Head of caudate nucleus (tissue), 42 donors: ENCODE data around the gene NDN.
"Not testable (repeated sequence)": the region's sequence is repeated elsewhere in the genome, so short reads cannot be mapped to it uniquely, and the experiment has no call there.

Experiments
- DNase-seq, 42 donors: peaks; one replicate each; pipeline versions ENCODE4 v3.0.0 to v3.0.0-alpha.2; 2020 to 2021; ENCODE audit warnings: mixed read lengths in 7 of 42
- intact Hi-C: fragments of 100-400 bp; cut with DNase I; formaldehyde crosslinking; loops from one replicate; pipeline ENCODE4 v1.15.0; 2022

NDN gene, protein sequence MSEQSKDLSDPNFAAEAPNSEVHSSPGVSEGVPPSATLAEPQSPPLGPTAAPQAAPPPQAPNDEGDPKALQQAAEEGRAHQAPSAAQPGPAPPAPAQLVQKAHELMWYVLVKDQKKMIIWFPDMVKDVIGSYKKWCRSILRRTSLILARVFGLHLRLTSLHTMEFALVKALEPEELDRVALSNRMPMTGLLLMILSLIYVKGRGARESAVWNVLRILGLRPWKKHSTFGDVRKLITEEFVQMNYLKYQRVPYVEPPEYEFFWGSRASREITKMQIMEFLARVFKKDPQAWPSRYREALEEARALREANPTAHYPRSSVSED

DNA sequence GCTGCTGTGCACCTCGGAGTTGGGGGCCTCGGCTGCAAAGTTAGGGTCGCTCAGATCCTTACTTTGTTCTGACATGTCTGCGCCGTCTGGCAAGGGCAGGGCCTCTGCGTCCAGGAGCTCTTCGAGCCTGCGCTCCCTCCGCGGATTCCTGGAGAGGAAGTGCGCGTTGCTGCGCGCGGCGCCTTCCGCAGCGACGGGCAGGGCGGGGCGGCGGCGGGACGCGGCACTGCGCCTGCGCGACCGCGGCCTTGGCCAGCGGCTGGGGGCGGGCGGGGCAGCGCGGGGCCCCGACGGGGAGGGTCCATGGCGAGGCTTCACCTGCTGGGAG lies at the start of gene NDN:
Gene NDN, minus strand, starts transcription at position 163 of the 328 bp plus-strand sequence. Its CDS starts 88 bp downstream, at position 75.
- DNase-seq, result peak in 40 of 42 donors; percentile 24 to 80 (median 61)
- intact Hi-C loops, result no loop called here

DNA sequence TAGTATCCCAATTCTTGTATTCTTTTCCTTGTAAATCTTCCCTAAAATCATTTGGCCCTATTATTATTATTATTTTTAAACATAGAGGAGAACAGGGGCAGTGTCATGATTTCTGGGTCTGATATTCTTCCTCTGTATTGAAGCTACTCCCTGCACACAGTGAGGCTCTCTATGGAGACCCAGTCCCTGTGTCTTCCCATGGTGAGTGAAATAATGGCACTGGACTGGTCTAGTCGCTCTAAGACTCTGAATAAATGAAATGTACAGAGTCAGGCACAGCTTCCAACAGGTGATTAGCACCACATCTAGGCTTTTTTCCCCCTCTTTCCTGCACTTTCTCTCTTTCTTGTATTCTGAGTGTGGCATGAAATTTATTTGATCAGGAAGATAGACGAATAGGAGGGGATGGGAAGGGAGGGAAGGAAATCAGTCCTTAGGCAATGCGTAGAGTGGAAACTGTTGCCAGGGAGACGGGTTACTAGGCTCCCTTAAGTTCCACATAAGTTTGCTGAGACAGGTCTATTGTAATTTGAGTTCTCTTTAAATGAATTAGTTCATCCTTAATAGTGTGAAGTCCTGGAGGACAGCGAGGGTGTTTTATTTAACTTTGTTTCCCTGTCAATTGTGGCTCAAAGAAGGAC lies 49.0 kb upstream of the NDN start:
- intact Hi-C loops, result loop anchor here (10.0 kb wide), 1 partner anchor 119 kb away; no protein-coding TSS in a partner anchor
- DNase-seq, result peak in 15 of 42 donors; percentile 3 to 62 (median 15)

DNA sequence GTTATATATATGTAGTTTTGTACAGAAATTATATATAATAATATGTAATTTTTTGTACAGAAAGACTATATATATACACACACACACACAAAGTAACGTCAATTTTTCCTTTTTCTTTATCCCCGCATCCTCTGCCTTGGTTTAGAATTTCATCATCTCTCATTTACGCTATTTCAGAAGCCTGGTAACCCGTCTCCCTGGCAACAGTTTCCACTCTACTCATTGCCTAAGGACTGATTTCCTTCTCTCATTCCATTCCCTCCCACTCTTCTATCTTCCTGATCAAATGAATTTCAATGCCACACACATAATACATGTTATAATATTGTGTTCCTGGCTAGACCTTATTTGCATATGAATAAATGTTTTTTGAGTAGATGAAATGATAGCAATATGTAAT lies 47.8 kb upstream of the NDN start:
- intact Hi-C loops, result loop anchor here (10.0 kb wide), 1 partner anchor 120 kb away; no protein-coding TSS in a partner anchor
- peak in 20 of 42 donors; percentile 5 to 75 (median 25) for DNase-seq

DNA sequence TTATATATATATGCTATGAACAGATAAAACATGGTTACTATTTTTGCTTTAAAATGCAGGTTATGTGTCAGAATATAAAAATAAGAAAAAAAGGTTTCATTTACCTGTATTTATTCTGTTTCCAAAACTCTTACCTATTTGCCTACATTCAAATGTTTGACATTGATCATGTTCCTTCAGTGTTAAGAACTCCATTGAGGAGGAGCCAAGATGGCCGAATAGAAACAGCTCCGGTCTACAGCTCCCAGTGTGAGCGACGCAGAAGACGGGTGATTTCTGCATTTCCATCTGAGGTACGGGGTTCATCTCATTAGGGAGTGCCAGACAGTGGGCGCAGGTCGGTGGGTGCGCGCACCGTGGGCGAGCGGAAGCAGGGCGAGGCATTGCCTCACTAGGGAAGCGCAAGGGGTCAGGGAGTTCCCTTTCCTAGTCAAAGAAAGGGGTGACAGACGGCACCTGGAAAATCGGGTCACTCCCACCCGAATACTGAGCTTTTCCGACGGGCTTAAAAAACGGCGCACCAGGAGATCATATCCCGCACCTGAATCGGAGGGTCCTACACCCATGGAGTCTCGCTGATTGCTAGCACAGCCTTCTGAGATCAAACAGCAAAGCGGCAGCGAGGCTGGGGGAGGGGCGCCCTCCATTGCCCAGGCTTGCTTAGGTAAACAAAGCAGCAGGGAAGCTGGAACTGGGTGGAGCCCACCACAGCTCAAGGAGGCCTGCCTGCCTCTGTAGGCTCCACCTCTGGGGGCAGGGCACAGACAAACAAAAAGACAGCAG lies 27.0 kb upstream of the NDN start:
- DNase-seq, intact Hi-C loops: not testable (repeated sequence)

DNA sequence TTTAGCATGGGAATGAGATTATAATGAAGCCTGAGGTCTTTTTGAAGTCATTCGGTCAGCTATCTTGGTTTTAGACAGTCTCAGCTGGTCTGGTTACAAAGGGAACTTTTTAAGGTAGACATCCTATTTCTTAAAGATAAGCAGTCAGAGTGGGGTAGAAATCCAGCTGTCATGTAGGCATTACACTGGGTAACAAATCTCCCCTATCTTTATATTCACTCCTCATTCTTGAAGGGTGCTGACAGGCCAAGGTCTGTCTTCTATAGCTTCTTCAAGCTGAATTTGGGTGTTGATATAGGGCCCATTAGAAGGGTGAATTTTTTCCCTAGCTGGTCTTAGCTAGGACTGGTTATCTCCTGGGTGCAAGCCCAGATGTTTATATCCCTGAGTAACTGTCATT lies 21.2 kb upstream of the NDN start:
- intact Hi-C loops, result no loop called here
- no peak for DNase-seq

DNA sequence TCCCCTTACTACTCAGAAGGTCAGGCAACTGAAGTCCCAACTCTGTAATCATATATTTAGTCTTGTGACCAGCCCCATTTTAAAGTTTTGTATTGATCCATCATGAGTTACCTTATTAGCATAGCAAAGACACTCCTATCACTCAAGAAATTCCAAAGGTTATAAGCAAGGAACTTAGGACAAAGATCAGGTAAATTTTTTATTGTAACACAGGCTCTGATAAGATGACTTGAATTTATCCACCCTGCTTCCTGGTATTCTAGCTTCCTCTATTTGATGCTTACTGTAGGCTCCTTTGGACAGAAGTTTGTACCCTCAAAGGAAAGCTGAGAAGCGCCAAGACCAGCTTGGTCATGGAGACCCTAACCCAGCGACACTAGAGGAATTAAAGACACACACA lies 8.2 kb upstream of the NDN start:
- intact Hi-C loops, result no loop called here
- no peak for DNase-seq

DNA sequence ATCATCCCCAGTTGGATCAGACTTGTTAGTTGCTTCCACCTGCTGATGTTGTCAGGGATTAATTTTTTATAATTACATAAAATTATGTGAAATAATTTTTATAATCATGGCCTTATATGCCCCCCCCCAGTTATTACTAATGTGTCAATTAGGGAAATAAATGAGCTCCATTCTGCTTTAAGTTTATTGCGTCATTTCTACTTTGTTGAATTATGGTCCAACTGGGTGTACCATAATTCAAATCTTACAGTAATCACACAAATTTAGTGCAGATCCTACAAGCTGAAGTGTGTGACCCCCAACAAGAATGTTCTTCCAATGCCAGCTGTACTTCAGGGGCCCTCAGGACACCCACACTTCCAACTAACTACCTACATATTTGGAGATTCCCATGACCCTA lies 7.5 kb upstream of the NDN start:
- intact Hi-C loops, result no loop called here
- DNase-seq, result no peak

DNA sequence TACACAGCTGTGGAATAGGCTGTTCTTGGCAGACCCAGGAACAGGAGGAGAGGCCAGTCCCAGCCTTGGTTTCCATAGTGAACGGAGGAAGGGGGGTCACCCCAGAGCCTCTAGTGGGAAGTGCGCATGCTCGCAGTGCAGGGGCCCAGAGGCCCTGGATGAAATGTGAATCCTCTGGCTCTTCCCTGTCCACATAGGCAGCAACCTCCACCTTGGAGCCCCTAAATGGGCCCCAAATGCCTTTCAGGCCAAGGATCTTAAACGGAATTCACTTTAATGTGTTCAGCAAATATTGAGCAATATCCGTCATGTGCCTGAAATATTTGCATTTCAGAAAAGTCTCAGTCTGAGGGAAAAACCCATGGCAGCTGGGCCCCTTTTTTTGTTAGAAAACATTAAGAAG lies 3.3 kb upstream of the NDN start:
- intact Hi-C loops, result no loop called here
- DNase-seq, result peak; percentile 36 to 87 (median 70)

DNA sequence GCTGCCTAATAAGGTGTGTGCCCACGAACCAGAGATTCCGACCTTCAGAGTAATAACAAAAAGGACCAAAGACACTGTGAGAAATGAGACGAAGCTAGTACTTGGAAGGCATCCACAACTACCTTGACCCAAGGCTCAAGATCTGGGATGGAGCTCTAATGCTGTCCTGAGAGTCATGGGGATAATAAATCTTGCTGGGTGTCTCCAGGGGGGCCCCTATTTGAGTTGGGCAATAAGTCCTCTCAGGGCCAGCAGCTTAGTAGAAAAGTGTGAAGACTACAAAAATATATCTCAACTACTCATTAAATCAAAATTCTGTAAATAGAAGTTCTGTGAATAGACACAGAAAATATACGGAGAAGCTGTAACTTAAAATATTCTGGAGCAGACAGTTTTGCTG lies 2.9 kb upstream of the NDN start:
- intact Hi-C loops, result no loop called here
- no peak for DNase-seq

DNA sequence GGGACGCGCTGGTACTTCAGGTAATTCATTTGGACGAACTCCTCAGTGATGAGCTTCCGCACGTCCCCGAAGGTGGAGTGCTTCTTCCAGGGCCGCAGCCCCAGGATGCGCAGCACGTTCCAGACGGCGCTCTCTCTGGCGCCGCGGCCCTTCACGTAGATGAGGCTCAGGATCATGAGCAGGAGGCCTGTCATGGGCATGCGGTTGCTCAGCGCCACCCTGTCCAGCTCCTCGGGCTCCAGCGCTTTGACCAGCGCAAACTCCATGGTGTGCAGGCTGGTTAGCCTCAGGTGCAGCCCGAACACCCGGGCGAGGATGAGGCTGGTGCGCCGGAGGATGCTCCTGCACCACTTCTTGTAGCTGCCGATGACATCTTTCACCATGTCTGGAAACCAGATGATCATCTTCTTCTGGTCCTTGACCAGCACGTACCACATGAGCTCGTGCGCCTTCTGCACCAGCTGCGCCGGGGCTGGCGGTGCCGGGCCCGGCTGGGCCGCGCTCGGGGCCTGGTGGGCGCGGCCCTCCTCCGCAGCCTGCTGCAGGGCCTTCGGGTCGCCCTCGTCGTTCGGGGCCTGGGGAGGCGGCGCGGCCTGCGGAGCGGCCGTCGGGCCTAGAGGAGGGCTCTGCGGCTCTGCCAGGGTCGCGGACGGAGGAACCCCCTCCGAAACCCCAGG lies 501 bp downstream of the NDN start:
- peak in 25 of 42 donors; percentile 2 to 46 (median 15) for DNase-seq
- intact Hi-C loops, result no loop called here

DNA sequence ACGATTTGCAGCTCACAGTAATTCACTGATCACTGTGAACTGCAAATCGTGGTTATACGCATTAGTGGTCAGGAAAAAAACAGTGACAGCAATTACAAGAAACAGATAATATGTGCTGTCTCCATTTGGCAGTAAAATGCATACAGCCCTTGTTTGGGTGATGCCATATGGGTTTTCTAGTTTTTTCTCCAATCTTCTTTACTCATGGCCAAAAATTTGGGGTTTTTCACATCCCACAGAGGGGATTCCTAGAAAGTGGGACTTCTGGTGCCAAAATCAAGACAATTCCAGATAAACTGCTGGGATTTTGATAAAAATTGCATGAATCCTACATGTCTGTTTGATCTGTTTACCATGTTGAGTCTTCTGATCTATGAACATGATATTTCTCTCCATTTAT lies 15.6 kb downstream of the NDN start:
- intact Hi-C loops, result no loop called here
- no peak for DNase-seq

DNA sequence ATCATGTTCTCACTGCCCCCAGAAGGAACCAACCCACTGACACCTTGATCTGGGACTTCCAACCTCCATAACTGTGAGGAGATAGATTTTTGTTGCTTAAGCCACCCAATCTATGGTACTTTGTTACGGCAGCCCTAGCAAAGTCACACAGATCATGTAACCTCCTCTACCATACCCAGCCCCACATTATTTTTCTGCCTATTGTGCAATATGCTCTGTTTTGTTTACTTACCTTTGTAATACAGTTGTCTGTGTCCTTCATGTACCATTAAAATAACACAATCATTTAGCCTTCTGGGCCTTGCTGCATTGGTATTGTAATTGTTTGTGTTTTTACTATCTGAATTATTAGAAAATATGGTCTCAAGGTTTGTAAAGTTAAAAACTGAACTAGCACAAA lies 16.1 kb downstream of the NDN start:
- intact Hi-C loops, result no loop called here
- DNase-seq, result no peak

DNA sequence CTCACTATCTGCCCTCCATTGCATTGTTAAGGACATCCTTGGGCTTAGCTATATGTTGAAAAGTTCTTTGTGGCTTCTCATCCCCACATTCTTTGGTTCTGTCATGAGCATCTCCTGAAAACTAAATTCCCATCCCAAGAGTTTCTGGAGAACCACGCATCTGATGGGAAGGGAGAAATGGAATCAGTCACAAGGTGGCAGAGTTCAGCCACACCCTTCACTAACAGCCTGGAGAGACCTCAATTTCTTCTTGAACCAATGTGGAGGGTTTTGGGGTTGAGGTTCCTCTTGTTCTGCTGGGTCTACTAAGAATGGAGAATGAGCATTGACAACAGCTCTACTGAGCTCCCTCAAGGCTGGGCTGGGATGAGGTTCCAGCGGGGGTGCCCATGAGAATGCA lies 23.9 kb downstream of the NDN start:
- intact Hi-C loops, result no loop called here

DNA sequence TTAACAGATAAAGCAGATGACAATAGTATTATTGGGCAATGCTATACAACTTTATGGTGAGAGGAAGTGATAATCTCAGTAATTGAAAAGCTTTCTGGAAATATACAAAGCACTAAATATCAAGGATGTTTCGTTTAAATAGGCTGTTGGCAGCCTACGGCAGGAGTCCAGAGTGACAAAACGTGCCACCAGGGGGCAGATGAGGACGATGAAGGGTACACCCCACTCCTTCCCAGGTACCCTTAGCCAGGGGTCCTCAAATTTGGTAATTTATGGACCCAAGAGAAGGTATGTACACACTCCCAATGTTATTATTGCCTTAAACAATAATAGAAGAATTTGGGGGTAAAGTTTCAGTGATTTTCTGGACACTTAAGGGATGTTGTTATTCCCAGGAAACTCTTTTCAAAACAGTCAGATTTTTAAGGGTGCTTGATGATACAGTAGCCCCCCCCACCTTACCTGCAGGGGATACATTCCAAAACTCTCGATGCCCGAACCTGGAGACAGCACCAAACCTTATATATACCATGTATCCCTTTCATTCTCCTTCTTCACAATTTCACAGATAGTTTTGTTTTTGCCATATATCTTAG lies 38.1 kb downstream of the NDN start:
- intact Hi-C loops, result loop anchor here (5.0 kb wide), 1 partner anchor 208 kb away; no protein-coding TSS in a partner anchor
- peak in 38 of 42 donors; percentile 39 to 86 (median 65) for DNase-seq

More for the DNA sequence above, 23.9 kb downstream of the NDN start:
- DNase-seq, result no peak

DNA sequence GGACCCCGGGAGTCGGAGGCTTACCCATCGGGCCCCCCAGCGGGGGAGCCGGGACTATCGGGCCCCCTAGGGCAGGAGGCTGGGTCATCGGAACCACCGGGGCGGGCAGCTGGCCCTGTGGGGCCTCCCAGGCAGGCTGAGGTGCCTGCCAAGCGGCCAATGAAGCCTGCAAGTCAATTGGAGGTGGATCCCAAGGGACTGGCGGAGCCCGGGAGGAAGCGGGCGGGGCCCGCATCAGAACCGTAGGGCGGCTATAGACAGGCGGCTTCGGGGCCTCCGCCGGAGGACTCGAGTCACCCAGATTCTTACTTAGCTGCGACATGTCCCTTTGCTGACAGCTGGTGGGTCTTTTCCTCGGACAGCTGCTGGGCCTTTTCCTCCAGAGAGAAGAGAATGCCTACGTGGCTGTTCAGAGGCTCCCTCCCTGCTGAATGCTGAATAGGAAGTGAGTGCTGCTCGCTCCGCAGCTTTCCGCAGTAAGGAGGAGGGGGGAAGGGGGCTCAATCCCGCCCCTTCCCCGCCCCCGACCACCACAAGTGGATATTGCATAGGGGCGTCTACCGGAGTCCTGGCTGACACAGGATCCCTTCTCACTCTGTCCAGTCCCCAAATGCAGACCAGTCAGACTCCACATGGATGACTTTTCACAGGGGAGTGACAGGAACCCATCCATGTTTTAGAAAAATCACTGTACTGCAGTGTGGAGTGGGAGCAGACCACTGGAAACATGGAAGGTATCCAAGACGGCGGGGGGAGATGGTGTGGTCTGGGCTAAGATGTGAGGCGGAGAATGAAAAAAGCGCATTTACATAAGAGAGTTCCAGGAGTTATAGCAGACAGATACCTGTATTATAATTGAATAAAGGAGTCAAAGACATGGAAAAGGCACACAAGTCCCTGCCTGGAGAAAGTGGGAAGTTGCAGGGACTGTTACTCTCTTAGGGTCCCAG lies 39.4 kb downstream of the NDN start, which contains the start of gene MAGEL2:
Gene MAGEL2, minus strand, starts transcription at position 447 of the 950 bp plus-strand sequence. Its CDS starts 125 bp downstream, at position 322.
- DNase-seq, result peak in 27 of 42 donors; percentile 12 to 71 (median 43)
- intact Hi-C loops, result loop anchor here (5.0 kb wide), 1 partner anchor 210 kb away; no protein-coding TSS in a partner anchor

DNA sequence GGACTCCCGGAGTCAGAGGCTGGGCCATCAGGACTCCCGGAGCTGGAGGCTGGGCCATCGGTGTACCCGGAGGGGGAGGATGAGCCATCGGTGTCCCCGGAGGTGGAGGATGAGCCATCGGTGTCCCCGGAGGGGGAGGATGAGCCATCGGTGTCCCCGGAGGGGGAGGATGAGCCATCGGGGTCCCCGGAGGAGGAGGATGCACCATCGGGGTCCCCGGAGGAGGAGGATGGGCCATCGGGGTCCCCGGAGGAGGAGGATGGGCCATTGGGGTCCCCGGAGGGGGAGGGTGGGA lies 40.2 kb downstream of the NDN start:
- intact Hi-C loops, result loop anchor here (5.0 kb wide), 1 partner anchor 210 kb away; no protein-coding TSS in a partner anchor
- peak in 1 of 42 donors; percentile 3 for DNase-seq

DNA sequence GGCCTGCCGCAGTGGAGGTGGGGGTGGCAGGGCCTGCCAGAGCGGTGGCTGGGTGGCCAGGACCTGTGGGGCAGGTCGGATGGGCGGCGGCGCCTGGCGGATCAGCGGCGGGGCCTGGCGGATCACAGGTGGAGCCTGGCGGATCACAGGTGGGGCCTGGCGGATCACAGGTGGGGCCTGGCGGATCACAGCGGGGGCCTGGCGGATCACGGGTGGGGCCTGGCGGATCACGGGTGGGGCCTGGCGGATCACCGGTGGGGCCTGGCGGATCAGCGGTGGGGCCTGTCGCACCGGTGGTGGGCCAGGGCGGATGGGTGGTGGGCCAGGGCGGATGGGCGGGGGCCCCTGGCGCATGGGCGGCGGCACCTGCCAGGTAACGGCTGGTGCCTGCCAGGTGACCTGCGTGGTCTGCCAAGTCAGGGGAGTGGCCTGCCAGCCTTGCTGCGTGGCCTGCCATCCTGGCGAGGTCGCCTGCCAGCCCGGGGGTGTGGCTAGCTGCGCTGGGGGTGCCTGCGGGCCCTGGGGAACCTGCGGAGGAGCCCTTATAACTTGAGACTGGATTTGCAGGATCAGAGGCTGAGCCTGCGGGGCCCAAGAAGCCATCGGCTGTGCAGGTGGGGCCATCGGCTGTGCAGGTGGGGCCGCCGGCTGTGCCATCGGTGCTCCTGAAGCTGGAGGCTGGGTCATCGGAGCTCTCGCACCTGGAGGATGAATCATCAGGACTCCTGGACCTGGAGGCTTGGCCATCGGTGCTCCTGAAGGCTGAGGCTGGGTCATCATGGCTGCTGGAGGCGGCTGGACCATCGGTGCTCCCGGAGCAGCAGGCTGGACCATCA lies 40.7 kb downstream of the NDN start:
- no peak for DNase-seq
- intact Hi-C loops, result loop anchor here (5.0 kb wide), 1 partner anchor 211 kb away; no protein-coding TSS in a partner anchor
